ENCODE measurements around the gene KLHL42. TPM values are rescaled to one million over a fixed set of nuclear protein-coding genes. Genes with fewer than 3 reads are reported as not detected.
"Not testable (repeated sequence)": the region's sequence is repeated elsewhere in the genome, so short reads cannot be mapped to it uniquely, and the experiment has no call there.

KLHL42 gene

GRCh38 chr12:27847293-27847692, 67.3 kb downstream of the KLHL42 start:
- not testable (repeated sequence) for H3K36me3 ChIP-seq (replicated peaks in 1 of 2; ENCODE audit: control insufficient read depth in 2 of 2, insufficient read depth in 2 of 2, low read length in 2 of 2); H2AK5ac ChIP-seq (ENCODE audit: low read depth, low read length); H3K27me3 ChIP-seq (ENCODE audit: control insufficient read depth in 3 of 3, insufficient read depth in 3 of 3, low read depth in 1 of 3, low read length in 3 of 3); H2BK120ac ChIP-seq (ENCODE audit: low read depth, low read length); H3K9ac ChIP-seq (ENCODE audit: low read depth, low read length, poor library complexity); H3K4me1 ChIP-seq (ENCODE audit: control insufficient read depth in 2 of 2, insufficient read depth in 1 of 2, low read depth in 1 of 2, low read length in 2 of 2); H2AFZ ChIP-seq (ENCODE audit: low read length); H2BK12ac ChIP-seq (ENCODE audit: low read length); H3K18ac ChIP-seq (ENCODE audit: low read length); DNase-seq (ENCODE audit: low spot score); H3K27ac ChIP-seq (replicated peaks; ENCODE audit: low read length); H3K79me1 ChIP-seq (ENCODE audit: low read depth, low read length); H3K23ac ChIP-seq (ENCODE audit: low read depth, low read length, poor library complexity); H4K91ac ChIP-seq (ENCODE audit: low read depth, low read length, poor library complexity); H2BK15ac ChIP-seq (ENCODE audit: low read length); H4K8ac ChIP-seq (ENCODE audit: low read depth, low read length); H3K14ac ChIP-seq (ENCODE audit: low read length); H3K4me2 ChIP-seq (ENCODE audit: insufficient read depth, low read length, poor library complexity, severe bottlenecking); H2BK5ac ChIP-seq (ENCODE audit: low read length); H3K9me3 ChIP-seq (replicated peaks in 1 of 2; ENCODE audit: control insufficient read depth in 2 of 2, insufficient read depth in 1 of 2, low read depth in 1 of 2, low read length in 2 of 2); H3K4me3 ChIP-seq (ENCODE audit: low read length in 2 of 2); H3K4ac ChIP-seq (ENCODE audit: low read length)
- WGBS, 2 donors (ENCODE audit: extremely low coverage in 2 of 2, insufficient read length in 2 of 2, insufficient replicate concordance in 1 of 2) = no CpG with 5 or more reads among the region's 2 CpGs

GRCh38 chr12:27851311-27851710, 71.3 kb downstream of the KLHL42 start:
- H3K27ac ChIP-seq (replicated peaks; ENCODE audit: low read length) = no peak overlapping the region
- H2BK15ac ChIP-seq (ENCODE audit: low read length) = no peak overlapping the region
- no peak overlapping the region for H3K9ac ChIP-seq (ENCODE audit: low read depth, low read length, poor library complexity)
- no peak overlapping the region for H2BK120ac ChIP-seq (ENCODE audit: low read depth, low read length)
- H3K23ac ChIP-seq (ENCODE audit: low read depth, low read length, poor library complexity) = no peak overlapping the region
- H3K9me3 ChIP-seq (replicated peaks in 1 of 2; ENCODE audit: control insufficient read depth in 2 of 2, insufficient read depth in 1 of 2, low read depth in 1 of 2, low read length in 2 of 2) = no peaks in the 10 kb centered on the region
- H2AFZ ChIP-seq (ENCODE audit: low read length) = no peak overlapping the region
- H2BK12ac ChIP-seq (ENCODE audit: low read length) = no peak overlapping the region
- H2AK5ac ChIP-seq (ENCODE audit: low read depth, low read length) = no peak overlapping the region
- no peak overlapping the region for H3K14ac ChIP-seq (ENCODE audit: low read length)
- no peak overlapping the region for H3K18ac ChIP-seq (ENCODE audit: low read length)
- no peak overlapping the region for H2BK5ac ChIP-seq (ENCODE audit: low read length)
- no peaks in the 10 kb centered on the region for H3K4me1 ChIP-seq (ENCODE audit: control insufficient read depth in 2 of 2, insufficient read depth in 1 of 2, low read depth in 1 of 2, low read length in 2 of 2)
- no peaks in the 10 kb centered on the region for H3K27me3 ChIP-seq (ENCODE audit: control insufficient read depth in 3 of 3, insufficient read depth in 3 of 3, low read depth in 1 of 3, low read length in 3 of 3)
- no peaks in the 10 kb centered on the region for H3K36me3 ChIP-seq (replicated peaks in 1 of 2; ENCODE audit: control insufficient read depth in 2 of 2, insufficient read depth in 2 of 2, low read length in 2 of 2)
- H4K8ac ChIP-seq (ENCODE audit: low read depth, low read length) = no peak overlapping the region
- no peak for DNase-seq (ENCODE audit: low spot score)
- no peak overlapping the region for H4K91ac ChIP-seq (ENCODE audit: low read depth, low read length, poor library complexity)
- H3K4me2 ChIP-seq (ENCODE audit: insufficient read depth, low read length, poor library complexity, severe bottlenecking) = no peak overlapping the region
- no peak overlapping the region for H3K4me3 ChIP-seq (ENCODE audit: low read length in 2 of 2)
- H3K4ac ChIP-seq (ENCODE audit: low read length) = no peak overlapping the region
- H3K79me1 ChIP-seq (ENCODE audit: low read depth, low read length) = no peaks in the 10 kb centered on the region

GRCh38 chr12:27852117-27852516, 72.1 kb downstream of the KLHL42 start:
- Histone ChIP-seq H3K23ac (ENCODE audit: low read depth, low read length, poor library complexity) (no peak overlapping the region), H3K4me1 (ENCODE audit: control insufficient read depth in 2 of 2, insufficient read depth in 1 of 2, low read depth in 1 of 2, low read length in 2 of 2) (no peaks in the 10 kb centered on the region), H3K4ac (ENCODE audit: low read length) (no peak overlapping the region), H3K79me1 (ENCODE audit: low read depth, low read length) (no peaks in the 10 kb centered on the region), H3K36me3 (replicated peaks in 1 of 2; ENCODE audit: control insufficient read depth in 2 of 2, insufficient read depth in 2 of 2, low read length in 2 of 2) (no peaks in the 10 kb centered on the region), H4K91ac (ENCODE audit: low read depth, low read length, poor library complexity) (no peak overlapping the region), H3K27ac (replicated peaks; ENCODE audit: low read length) (no peak overlapping the region), H4K8ac (ENCODE audit: low read depth, low read length) (no peak overlapping the region), H3K9me3 (replicated peaks in 1 of 2; ENCODE audit: control insufficient read depth in 2 of 2, insufficient read depth in 1 of 2, low read depth in 1 of 2, low read length in 2 of 2) (no peaks in the 10 kb centered on the region), H2BK5ac (ENCODE audit: low read length) (no peak overlapping the region), H3K4me3 (ENCODE audit: low read length in 2 of 2) (no peak overlapping the region), H2AFZ (ENCODE audit: low read length) (no peak overlapping the region), H3K14ac (ENCODE audit: low read length) (no peak overlapping the region), H3K18ac (ENCODE audit: low read length) (no peak overlapping the region), H3K27me3 (ENCODE audit: control insufficient read depth in 3 of 3, insufficient read depth in 3 of 3, low read depth in 1 of 3, low read length in 3 of 3) (no peaks in the 10 kb centered on the region), H2AK5ac (ENCODE audit: low read depth, low read length) (no peak overlapping the region), H2BK120ac (ENCODE audit: low read depth, low read length) (no peak overlapping the region), H2BK12ac (ENCODE audit: low read length) (no peak overlapping the region), H2BK15ac (ENCODE audit: low read length) (no peak overlapping the region), H3K9ac (ENCODE audit: low read depth, low read length, poor library complexity) (no peak overlapping the region), H3K4me2 (ENCODE audit: insufficient read depth, low read length, poor library complexity, severe bottlenecking) (no peak overlapping the region)
- DNase-seq (ENCODE audit: low spot score) = no peak

Small RNA genes lying within 50 kb of the gene (small RNA-seq; reads per million reads assigned to genes)
- gene RF00019 (ENCODE audit: insufficient read depth) (not detected), gene RF02271 (ENCODE audit: insufficient read depth) (not detected)

Measured in neuronal stem cell (in vitro differentiated cells).